A204.1 (cell line): Measurements from ENCODE around the gene KANK2.
"Not testable (repeated sequence)": the region's sequence is repeated elsewhere in the genome, so short reads cannot be mapped to it uniquely, and the experiment has no call there.

Source experiments
- FAIRE-seq: peaks from 2 replicates; lab custom pipeline; 2012; peaks lifted over from hg19 to GRCh38; lab: Jason Lieb, UNC

Gene KANK2

DNA sequence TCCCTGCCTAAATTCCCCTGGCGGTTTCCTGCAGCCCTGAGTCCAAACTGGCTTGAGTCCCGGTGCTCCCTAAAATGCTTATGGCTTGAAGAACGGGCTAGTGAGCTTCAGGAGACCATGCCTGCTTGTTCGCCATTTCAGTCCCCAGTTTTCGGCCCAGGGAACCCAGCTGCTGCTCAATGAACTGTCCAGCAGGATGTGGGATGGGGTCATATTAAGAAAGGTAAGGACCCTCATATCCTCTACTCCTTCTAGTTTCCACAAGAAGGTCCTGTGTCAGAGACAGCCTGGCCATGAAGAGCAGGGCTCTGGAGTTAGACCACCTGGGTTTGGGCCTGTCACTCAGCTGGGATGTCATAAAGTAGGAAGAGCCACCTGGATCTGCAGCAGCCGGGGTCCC lies 24.8 kb downstream of the KANK2 start:
- FAIRE-seq, result no peak

- no peak for FAIRE-seq
These were observed 26.2 kb downstream of the KANK2 start for GRCh38 chr19:11171144-11171543.

DNA sequence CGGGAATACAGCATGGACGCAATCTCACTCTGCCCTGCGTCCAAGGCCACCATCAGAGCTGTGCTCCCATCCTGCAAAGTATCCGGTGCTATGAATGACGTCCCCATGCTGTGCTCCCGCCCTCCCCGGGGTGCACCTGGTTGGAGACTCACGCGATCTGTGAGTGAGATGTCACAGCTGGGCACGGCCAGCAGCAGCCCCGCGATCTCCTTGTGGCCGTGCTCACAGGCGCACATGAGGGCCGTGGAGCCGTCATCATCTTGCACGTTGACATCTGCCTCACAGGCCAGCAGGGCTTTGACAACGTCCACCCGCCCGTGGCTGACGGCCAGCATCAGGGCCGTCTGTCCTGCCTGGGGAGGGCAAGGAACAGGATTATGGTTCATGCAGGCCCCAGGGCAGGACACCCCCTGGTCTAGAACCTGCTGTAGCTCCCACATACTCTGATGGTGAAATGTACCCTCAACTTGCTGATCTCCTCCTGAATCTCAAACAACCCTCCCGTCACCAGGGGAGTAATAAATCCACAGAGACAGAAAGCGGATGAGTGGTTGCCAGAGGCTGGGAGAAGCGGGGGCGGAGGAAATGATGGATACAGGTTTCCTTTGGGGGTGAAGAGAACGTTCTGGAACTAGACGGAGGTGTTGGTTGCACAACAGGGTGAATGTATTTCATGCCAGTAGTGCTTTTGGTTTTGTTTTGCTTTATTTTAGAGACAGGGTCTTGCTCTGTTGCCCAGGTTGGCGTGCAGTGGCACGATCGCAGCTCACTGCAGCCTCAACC lies 27.3 kb downstream of the KANK2 start:
- no peak for FAIRE-seq

GRCh38 chr19:11168568-11168967 lies 28.8 kb downstream of the KANK2 start:
- FAIRE-seq, result no peak

GRCh38 chr19:11166281-11167142 lies 30.8 kb downstream of the KANK2 start:
- FAIRE-seq, result no peak

DNA sequence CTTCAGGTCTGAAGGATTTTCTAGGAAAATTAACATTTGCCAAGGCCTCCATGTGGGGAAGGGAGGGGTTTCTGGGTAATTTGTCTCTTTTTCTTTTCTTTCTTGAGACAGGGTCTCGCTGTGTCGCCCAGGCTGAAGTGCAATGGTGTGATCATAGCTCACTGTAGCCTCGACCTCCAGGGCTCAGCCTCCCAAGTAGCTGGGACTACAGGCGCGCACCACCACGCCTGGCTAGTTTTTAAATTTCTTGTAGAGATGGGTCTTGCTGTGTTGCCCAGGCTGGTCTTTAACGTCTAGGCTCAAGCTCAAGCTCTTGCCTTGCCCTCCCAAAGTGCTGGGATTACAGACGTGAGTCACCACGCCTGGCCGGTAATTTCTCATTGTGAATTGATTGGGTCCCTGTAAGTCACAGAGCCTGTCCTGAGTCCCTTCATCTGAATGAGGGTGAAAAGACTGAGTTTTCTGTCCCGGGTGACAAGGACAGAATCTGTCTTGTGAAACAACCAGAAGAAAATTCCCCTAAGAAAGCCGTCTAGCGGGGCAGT lies 31.8 kb downstream of the KANK2 start:
- no peak for FAIRE-seq

GRCh38 chr19:11164879-11165406 lies 32.4 kb downstream of the KANK2 start:
- FAIRE-seq, result no peak

- FAIRE-seq, result no peak
These were observed 33.0 kb downstream of the KANK2 start for GRCh38 chr19:11164296-11164695.

GRCh38 chr19:11160440-11160768 lies 36.9 kb downstream of the KANK2 start:
- not testable (repeated sequence) for FAIRE-seq

DNA sequence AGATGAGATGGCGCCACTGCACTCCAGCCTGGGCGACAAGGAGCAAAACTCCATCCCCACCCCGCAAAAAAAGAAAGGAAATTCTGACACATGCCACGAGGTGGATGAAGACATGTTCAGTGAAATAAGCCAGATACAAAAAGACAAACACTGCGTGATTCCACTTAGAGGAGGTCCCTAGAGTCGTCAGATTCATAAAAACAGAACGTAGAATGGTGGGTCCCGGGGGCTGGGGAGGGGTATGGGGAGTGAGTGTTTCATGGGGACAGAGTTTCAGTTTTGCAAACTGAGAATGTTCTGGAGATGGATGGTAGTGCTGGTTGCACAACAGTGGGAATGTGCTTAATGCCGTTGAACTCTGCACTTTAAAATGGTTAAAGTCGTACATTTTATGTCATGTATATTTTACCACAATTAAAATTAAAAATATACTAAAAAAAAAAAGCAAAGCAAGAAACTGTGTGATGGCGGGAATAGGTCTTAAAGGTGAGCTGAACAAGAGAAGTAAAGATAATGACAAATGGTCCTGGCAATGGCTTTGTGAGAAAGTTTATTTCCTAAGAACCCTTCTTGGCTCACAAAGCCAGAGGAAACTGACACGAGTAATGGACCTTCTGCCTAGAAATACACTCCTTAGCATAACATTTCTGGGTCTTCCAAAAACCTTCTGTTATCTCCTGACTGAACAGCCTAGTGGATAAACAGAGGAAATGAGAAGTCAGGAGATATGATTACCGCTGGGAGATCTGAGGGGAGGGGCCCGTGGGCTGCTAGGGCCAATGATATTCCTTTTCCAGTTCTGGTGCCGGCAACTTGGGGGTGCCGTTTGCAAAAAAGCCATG lies 37.5 kb downstream of the KANK2 start:
- FAIRE-seq, result no peak

DNA sequence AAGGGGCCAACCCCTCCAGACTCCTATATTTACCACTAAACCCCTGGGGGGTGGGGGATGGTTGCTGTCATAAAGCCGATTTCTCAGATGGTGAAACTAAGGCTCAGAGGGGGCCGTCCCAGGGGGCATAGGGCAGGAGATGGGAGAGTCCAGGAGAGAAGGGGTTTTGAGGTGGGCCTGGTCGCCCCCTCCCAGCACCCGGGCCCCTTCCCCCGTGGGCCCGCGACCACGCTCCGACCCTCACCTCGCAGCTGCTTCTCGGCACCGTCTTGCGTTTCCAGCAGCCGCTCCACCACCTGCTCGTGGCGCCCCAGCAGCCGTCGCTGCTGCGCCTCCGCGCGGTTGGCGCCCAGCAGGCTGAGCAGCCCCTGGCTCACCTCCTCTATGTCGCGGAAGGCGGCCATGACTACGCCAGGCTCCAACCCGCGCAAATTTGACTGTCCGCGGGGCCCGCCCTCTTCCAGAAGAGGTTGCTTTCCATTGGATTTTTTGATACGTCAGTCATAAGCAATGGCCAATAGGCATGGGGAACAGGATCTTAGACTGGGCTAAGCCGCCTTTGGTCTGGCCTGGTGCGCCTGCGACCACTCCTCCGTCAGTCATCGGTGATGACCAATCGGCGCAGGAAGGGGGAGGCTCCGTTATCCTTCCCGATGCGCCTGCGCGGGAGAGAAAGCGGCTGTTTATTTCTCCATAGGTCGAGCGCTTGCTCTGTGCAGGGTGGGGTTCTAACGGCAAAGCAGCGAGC lies 41.8 kb downstream of the KANK2 start, which contains the start of gene SPC24:
SPC24 (minus strand) TSS at position 410 of the 748 bp plus-strand sequence; CDS start at position 404, 6 bp downstream.
- peak; percentile 98 for FAIRE-seq

DNA sequence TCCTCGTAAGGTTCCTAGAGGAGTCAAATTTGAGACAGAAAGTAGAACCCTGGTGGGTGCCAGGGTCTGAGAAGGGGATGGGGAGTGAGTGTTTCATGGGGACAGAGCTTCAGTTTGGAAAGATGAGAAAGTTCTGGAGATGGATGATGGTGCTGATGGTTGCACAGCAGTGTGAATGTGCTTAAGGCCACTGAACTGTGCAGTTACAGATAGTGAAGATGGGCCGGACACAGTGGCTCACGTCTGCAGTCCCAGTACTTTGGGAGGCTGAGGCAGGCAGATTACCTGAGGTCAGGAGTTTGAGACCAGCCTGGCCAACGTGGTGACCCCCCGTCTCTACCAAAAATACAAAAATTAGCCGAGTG lies 42.7 kb downstream of the KANK2 start:
- no peak for FAIRE-seq

- no peak for FAIRE-seq
These were observed 44.9 kb downstream of the KANK2 start for GRCh38 chr19:11152318-11153062.

DNA sequence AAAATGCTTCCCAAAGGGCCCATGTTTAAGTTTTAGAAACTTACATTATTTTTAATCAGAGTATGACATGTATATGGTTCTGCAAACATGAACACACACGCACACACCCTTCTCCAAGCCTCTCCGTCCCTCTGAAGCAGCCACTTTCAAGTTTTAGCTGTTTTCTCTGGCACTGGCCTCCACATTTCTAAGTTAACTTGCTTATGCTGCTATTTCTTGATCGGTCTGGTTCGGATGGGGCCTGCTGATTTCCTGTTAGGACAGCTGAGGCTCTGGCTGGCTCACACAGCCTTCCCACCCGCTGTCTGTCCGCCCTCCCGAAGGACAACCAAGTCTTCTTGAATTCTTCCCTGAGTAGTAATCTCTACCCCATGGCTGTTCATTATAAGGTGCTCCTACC lies 46.2 kb downstream of the KANK2 start:
- no peak for FAIRE-seq

GRCh38 chr19:11148001-11148400 lies 49.3 kb downstream of the KANK2 start:
- FAIRE-seq, result no peak

- FAIRE-seq, result no peak
These were observed 51.8 kb downstream of the KANK2 start for GRCh38 chr19:11145536-11145924.

GRCh38 chr19:11142528-11143171 lies 54.7 kb downstream of the KANK2 start:
- no peak for FAIRE-seq

DNA sequence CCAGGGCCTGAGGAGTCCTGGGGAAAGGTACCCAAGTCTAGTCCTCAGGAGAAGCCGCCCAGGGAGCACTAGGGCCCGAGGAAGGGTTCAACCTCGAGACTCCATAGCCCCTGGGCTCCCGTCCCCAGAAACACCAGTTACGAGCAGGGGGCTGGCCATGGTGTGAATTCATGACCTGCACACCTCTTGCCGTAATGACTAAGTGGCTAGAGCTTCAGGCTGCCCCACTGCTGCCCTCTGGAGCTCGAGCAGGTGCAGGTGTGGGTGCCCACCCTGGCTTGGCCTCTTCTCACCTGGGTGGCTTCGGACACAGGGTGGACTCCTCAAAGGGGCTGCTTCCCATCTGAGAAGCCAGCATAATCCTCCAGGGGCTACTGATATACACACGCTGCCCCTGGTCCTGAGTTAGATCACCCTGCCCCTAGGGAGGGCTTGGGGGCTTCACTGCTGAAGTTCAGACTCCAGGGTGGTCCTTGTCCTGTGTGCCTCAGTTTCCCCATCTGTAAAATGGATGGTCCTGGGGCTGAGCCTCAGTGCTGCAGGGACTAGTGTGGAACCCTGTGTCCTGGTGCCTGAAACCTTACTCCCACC lies 55.3 kb downstream of the KANK2 start:
- no peak for FAIRE-seq

GRCh38 chr19:11140896-11141295 lies 56.4 kb downstream of the KANK2 start:
- no peak for FAIRE-seq
